Endothelial cell of hepatic sinusoid (primary cell): ENCODE results near the gene SLC18A2.
"Not testable (repeated sequence)": the region's sequence is repeated elsewhere in the genome, so short reads cannot be mapped to it uniquely, and the experiment has no call there.

ENCODE experiments used
- in situ Hi-C: cut with HindIII; loops from 2 replicates; pipeline ENCODE4 v1.10.0; 2017; ENCODE audit warnings: low sequenced_read_pairs

SLC18A2 gene

GRCh38 chr10:117230107-117230506 is 10.8 kb upstream of the SLC18A2 start:
- in situ Hi-C loops, result not testable (repeated sequence)

GRCh38 chr10:117237401-117237991 is 3.4 kb upstream of the SLC18A2 start:
- in situ Hi-C loops, result no loop called here

GRCh38 chr10:117239051-117239450 is 1.9 kb upstream of the SLC18A2 start:
- in situ Hi-C loops, result no loop called here

- in situ Hi-C loops, result no loop called here
These were observed 943 bp upstream of the SLC18A2 start for GRCh38 chr10:117239721-117240620.

- in situ Hi-C loops, result no loop called here
These were observed 888 bp downstream of the SLC18A2 start for GRCh38 chr10:117241541-117242462.

- in situ Hi-C loops, result no loop called here
These were observed 1.5 kb downstream of the SLC18A2 start for GRCh38 chr10:117242463-117242832.

GRCh38 chr10:117246997-117247671 is 6.2 kb downstream of the SLC18A2 start:
- in situ Hi-C loops, result loop anchor here (5.0 kb wide), 1 partner anchor 40 kb away; no protein-coding TSS in a partner anchor

- in situ Hi-C loops, result loop anchor here (5.0 kb wide), 1 partner anchor 42 kb away; no protein-coding TSS in a partner anchor
These were observed 8.0 kb downstream of the SLC18A2 start for GRCh38 chr10:117248750-117249465.

- in situ Hi-C loops, result loop anchor here (5.0 kb wide), 1 partner anchor 42 kb away; no protein-coding TSS in a partner anchor
These were observed 8.7 kb downstream of the SLC18A2 start for GRCh38 chr10:117249493-117250093.

- in situ Hi-C loops, result no loop called here
These were observed 9.5 kb downstream of the SLC18A2 start for GRCh38 chr10:117250411-117250810.

GRCh38 chr10:117253908-117254307 is 13.0 kb downstream of the SLC18A2 start:
- in situ Hi-C loops, result no loop called here

- in situ Hi-C loops, result no loop called here
These were observed 13.4 kb downstream of the SLC18A2 start for GRCh38 chr10:117254338-117254737.

GRCh38 chr10:117254774-117255735 is 14.1 kb downstream of the SLC18A2 start:
- in situ Hi-C loops, result no loop called here

- in situ Hi-C loops, result no loop called here
These were observed 15.0 kb downstream of the SLC18A2 start for GRCh38 chr10:117255835-117256460.

- in situ Hi-C loops, result no loop called here
These were observed 16.0 kb downstream of the SLC18A2 start for GRCh38 chr10:117256910-117257309.

GRCh38 chr10:117257721-117258120 is 16.8 kb downstream of the SLC18A2 start:
- in situ Hi-C loops, result no loop called here

GRCh38 chr10:117259279-117259678 is 18.4 kb downstream of the SLC18A2 start:
- in situ Hi-C loops, result no loop called here

GRCh38 chr10:117260084-117260483 is 19.2 kb downstream of the SLC18A2 start:
- in situ Hi-C loops, result no loop called here
